K562 (cell line): ENCODE results near the gene HTR3C. TPM values are rescaled to one million over a fixed set of nuclear protein-coding genes. Genes with fewer than 3 reads are reported as not detected.

Source experiments
- ATAC-seq: fragments of 200-7000 bp; cut with Tn5 transposase; 3 replicates; pipeline ENCODE4 v1.9.1; 2020; ENCODE audit warnings: moderate library complexity
- BruUV-seq: library from RNA; stranded (reverse); fragments of 400-500 nt; replicated peaks from 2 replicates; lab custom pipeline; 2021; lab: Mats Ljungman, UMichigan
- CTCF ChIA-PET: fragments of 300-600 bp; formaldehyde crosslinking; extraction: SDS; loops from one replicate; lab custom pipeline; 2021; ENCODE audit warnings: low intra/inter-chr PET ratio; lab: Yijun Ruan, JAX
- POLR2A ChIA-PET: fragments of 300-600, 350-650 bp; sonication (Branson Sonifier 250); formaldehyde crosslinking; extraction: SDS; loops from one replicate; lab custom pipeline; 2021; ENCODE audit warnings: antibody characterized with exemption, inconsistent platforms; lab: Yijun Ruan, JAX
- DNase-seq, 4 experiments: peaks; one replicate each; pipeline versions ENCODE4 v3.0.0 to v3.0.0-alpha.2; 2011 to 2018; ENCODE audit warnings: low spot score in 3 of 4, mixed read lengths in 3 of 4; ENCODE audit errors: extremely low read depth in 1 of 4
- FAIRE-seq: peaks from 2 replicates; lab custom pipeline; 2011; peaks lifted over from hg19 to GRCh38; lab: Jason Lieb, UNC
- H2AFZ ChIP-seq: 2 replicates; pipeline ENCODE4 v1.6.0; 2011; ENCODE audit warnings: low read depth, low read length, control low read depth, inconsistent platforms
- H3K27ac ChIP-seq: fragments of 200-600 bp; 3 replicates; pipeline ENCODE4 v1.8.0; 2011; ENCODE audit warnings: low read depth, mild to moderate bottlenecking, control low read depth, inconsistent platforms, low read length, moderate library complexity, mixed read lengths; ENCODE audit errors: extremely low read depth
- H3K27me3 ChIP-seq, 2 experiments: fragments of 300-600 bp in 1 of 2; 2 replicates in 1 of 2; 3 replicates in 1 of 2; pipeline versions ENCODE4 v1.6.0 to v1.8.0; 2011; ENCODE audit warnings: inconsistent platforms in 2 of 2, low read length in 2 of 2, mild to moderate bottlenecking in 1 of 2, mixed read lengths in 1 of 2, moderate library complexity in 1 of 2; ENCODE audit not compliant: control insufficient read depth in 2 of 2, insufficient read depth in 2 of 2
- H3K36me3 ChIP-seq: fragments of 300-600 bp; 3 replicates; pipeline ENCODE4 v1.8.0; 2011; ENCODE audit warnings: mild to moderate bottlenecking, low read length, inconsistent platforms; ENCODE audit not compliant: control insufficient read depth, insufficient read depth
- H3K4me1 ChIP-seq, 2 experiments: fragments of 200-600 bp in 1 of 2; replicated peaks in 1 of 2; 2 replicates in 1 of 2; 3 replicates in 1 of 2; pipeline versions ENCODE4 v1.5.1 to v1.8.0; 2011; ENCODE audit warnings: inconsistent platforms in 2 of 2, low read length in 2 of 2, mild to moderate bottlenecking in 1 of 2, mixed read lengths in 1 of 2, moderate library complexity in 1 of 2; ENCODE audit not compliant: control insufficient read depth in 2 of 2, insufficient read depth in 2 of 2
- H3K4me2 ChIP-seq: 2 replicates; pipeline ENCODE4 v1.6.1; 2011; ENCODE audit warnings: low read length, control low read depth, inconsistent platforms, mixed read lengths; ENCODE audit not compliant: insufficient read depth
- H3K4me3 ChIP-seq: fragments of 200-600 bp; sonication (generic), shearing (Covaris generic); 2 replicates; pipeline ENCODE4 v1.5.1; 2016; ENCODE audit warnings: control low read depth, inconsistent platforms
- H3K79me2 ChIP-seq: fragments of 200-600 bp; 3 replicates; pipeline ENCODE4 v1.8.0; 2011; ENCODE audit warnings: low read length, inconsistent platforms; ENCODE audit not compliant: control insufficient read depth, insufficient read depth
- H3K9ac ChIP-seq, 2 experiments: 2 replicates each; pipeline versions ENCODE4 v1.6.0 to v1.6.1; 2011; ENCODE audit warnings: low read depth in 2 of 2, low read length in 2 of 2, control low read depth in 1 of 2, inconsistent platforms in 1 of 2, mild to moderate bottlenecking in 1 of 2, mixed read lengths in 1 of 2; ENCODE audit not compliant: insufficient read depth in 1 of 2
- H3K9me1 ChIP-seq: one replicate; pipeline ENCODE4 v1.6.0; 2011; ENCODE audit warnings: inconsistent platforms, mild to moderate bottlenecking, low read length, moderate library complexity; ENCODE audit not compliant: control insufficient read depth, insufficient read depth
- H3K9me3 ChIP-seq: replicated peaks from 2 replicates; pipeline ENCODE4 v1.5.1; 2011; ENCODE audit warnings: low read depth, low read length, inconsistent platforms; ENCODE audit not compliant: control insufficient read depth, insufficient read depth
- H4K20me1 ChIP-seq: replicated peaks from 2 replicates; pipeline ENCODE4 v1.6.1; 2011; ENCODE audit warnings: low read length, inconsistent platforms, mixed read lengths; ENCODE audit not compliant: control insufficient read depth, insufficient read depth
- C11orf30 ChIP-seq: fragments of 450-650 bp; IDR thresholded peaks from 2 replicates; pipeline ENCODE4 v1.6.1; 2016; ENCODE audit warnings: low read depth, mild to moderate bottlenecking
- ETS2 ChIP-seq: IDR thresholded peaks from 2 replicates; pipeline ENCODE4 v1.6.1; 2016; ENCODE audit warnings: borderline replicate concordance, missing genetic modification characterization, mild to moderate bottlenecking, moderate library complexity, missing compliant biosample characterization; ENCODE audit not compliant: poor library complexity, severe bottlenecking
- HNRNPH1 ChIP-seq: fragments of 200-400 bp; formaldehyde crosslinking; optimal IDR thresholded peaks from 2 replicates; pipeline ENCODE3; 2017; ENCODE audit warnings: low read depth, mild to moderate bottlenecking, low read length, moderate library complexity
- MAFG ChIP-seq: fragments of 450-650 bp; conservative IDR thresholded peaks from 2 replicates; pipeline ENCODE4 v1.6.1; 2016; ENCODE audit warnings: missing genetic modification characterization, missing compliant biosample characterization
- ZNF316 ChIP-seq: fragments of 450-650 bp; IDR thresholded peaks from 2 replicates; pipeline ENCODE4 v1.6.1; 2016
- WGBS: fragments of 100-300 bp; shearing (Covaris generic); methylation state at CpG from one replicate; pipeline ENCODE4 v1.1.6; 2016; ENCODE audit warnings: low coverage, mixed read lengths; ENCODE audit not compliant: insufficient coverage; ENCODE audit errors: missing lambda C conversion rate; 5-methylcytosine and 5-hydroxymethylcytosine counted together
- in situ Hi-C: fragments of 300-500 bp; cut with MboI; formaldehyde crosslinking; loops from 4 replicates; pipeline ENCODE4 v1.15.0; 2018; ENCODE audit warnings: inconsistent platforms, mixed read lengths
- intact Hi-C: fragments of 100-400 bp; cut with micrococcal nuclease; formaldehyde crosslinking; loops from 2 replicates; pipeline ENCODE4 v1.14.2; 2022
- polyA plus RNA-seq, 8 experiments: library from polyadenylated mRNA; depleted of rRNA in 4 of 8; stranded (reverse) in 5 of 8; unstranded in 3 of 8; fragments of >200 nt; fragmentation: Nextera tagmentation in 2 of 8; fragmentation: Illumina TruSeq in 1 of 8; extraction: Ambion mirVana in 2 of 8; extraction: Trizol in 1 of 8; gene quantifications; 2 replicates each; pipeline versions ENCODE4 v1.2.1 to v1.2.3, GENCODE V29; 2011 to 2014; ENCODE audit warnings: inconsistent platforms in 1 of 8, missing spikeins in 1 of 8
- total RNA-seq, 7 experiments: library from RNA; depleted of rRNA in 6 of 7; stranded (reverse); fragments of >200 nt in 6 of 7; fragmentation: Illumina TruSeq in 2 of 7; extraction: Trizol in 2 of 7; gene quantifications; 2 replicates each; pipeline versions ENCODE4 v1.2.1 to v1.2.3, GENCODE V29; 2011 to 2021; ENCODE audit warnings: low replicate concordance in 1 of 7

The HTR3C gene
- total and polyA plus RNA-seq, 9 of the 15 experiments (the other 6 are each of a cell fraction or from before 2014, with no cell fraction given): 0.04 to 0.06 TPM; not detected in 7

DNA sequence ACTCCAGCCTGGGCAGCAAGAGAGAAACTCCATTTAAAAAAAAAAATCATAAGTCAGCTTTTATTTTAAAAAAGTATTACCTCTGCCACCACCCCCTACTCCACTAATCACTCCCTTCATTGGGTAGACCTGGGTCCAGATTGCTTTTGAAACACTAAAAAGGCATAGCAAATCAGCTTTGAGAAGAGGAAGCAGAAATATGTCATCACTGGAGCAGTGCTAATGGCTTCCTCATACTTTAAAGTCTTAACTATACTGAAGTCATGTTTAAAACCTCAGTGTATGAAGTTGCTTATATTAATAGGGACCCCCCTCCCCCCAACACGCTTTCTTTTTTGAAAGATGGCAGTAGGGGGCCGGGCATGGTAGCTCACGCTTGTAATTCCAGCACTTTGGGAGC, 22.3 kb upstream of the HTR3C start:
- Histone ChIP-seq H3K4me1 (no peaks in the 10 kb centered on the region; a peak in 1 of 5 replicates), H4K20me1 (no peaks in the 10 kb centered on the region), H3K4me2 (no peak overlapping the region), H3K9ac (no peak overlapping the region), H3K27ac (no peak overlapping the region), H3K4me3 (no peak overlapping the region), H3K36me3 (no peaks in the 10 kb centered on the region), H3K9me1 (no peaks in the 10 kb centered on the region), H3K27me3 (peaks cover 7 to 10% of the 10 kb centered on the region in 2 experiments; a peak in 4 of 5 replicates), H3K79me2 (no peaks in the 10 kb centered on the region), H3K9me3 (no peaks in the 10 kb centered on the region), H2AFZ (no peak overlapping the region)
- BruUV-seq: no TSS peak
- 0% methylated on average over 3 of the region's 3 CpGs for WGBS
- in situ Hi-C loops (no loop called here), intact Hi-C loops (no loop called here)
- TF ChIP-seq HNRNPH1 (no peak), ETS2 (tag) (no peak), C11orf30 (0 out of 2 replicates have a peak, but pooled peaks have one; percentile 10), ZNF316 (peak; percentile 52), MAFG (tag) (0 out of 2 replicates have a peak, but pooled peaks have one; percentile 12)
- ChIA-PET CTCF (no interaction called here), POLR2A (interaction anchor here (0.7 kb wide), 1 partner anchor 12 kb away, joined by 3 read pairs; no protein-coding TSS in a partner anchor)
- DNase-seq (no peak), FAIRE-seq (no peak), ATAC-seq (no peak)
